H1 (cell line): ENCODE measurements around the gene ANKDD1A. TPM values are rescaled to one million over a fixed set of nuclear protein-coding genes. Genes with fewer than 3 reads are reported as not detected.
A peak's percentile ranks its signal among the peaks of the same experiment; 100 is the strongest.

Source experiments
- CTCF ChIA-PET: fragments of 300-600 bp; sonication (Branson Sonifier 250); formaldehyde crosslinking; loops from one replicate; lab custom pipeline; 2021; ENCODE audit not compliant: partially characterized antibody; lab: Charles Lee
- POLR2A ChIA-PET: fragments of 300-600 bp; sonication (Branson Sonifier 250); formaldehyde crosslinking; loops from one replicate; lab custom pipeline; 2021; ENCODE audit warnings: inconsistent platforms; ENCODE audit not compliant: partially characterized antibody; lab: Charles Lee
- DNase-seq, 2 experiments: peaks; one replicate each; pipeline versions ENCODE4 v3.0.0 to v3.0.0-alpha.2; 2010 to 2022; ENCODE audit warnings: low spot score in 2 of 2, low read depth in 1 of 2, mixed read lengths in 1 of 2
- FAIRE-seq: peaks from 2 replicates; lab custom pipeline; 2011; peaks lifted over from hg19 to GRCh38; lab: Jason Lieb, UNC
- H2AFZ ChIP-seq: 2 replicates; pipeline ENCODE4 v1.8.1; 2012; ENCODE audit warnings: low read length, inconsistent platforms
- H2AK5ac ChIP-seq: 2 replicates; pipeline ENCODE4 v1.6.1; 2013; ENCODE audit warnings: low read depth, low read length
- H2BK120ac ChIP-seq: replicated peaks from 2 replicates; pipeline ENCODE3; 2013; ENCODE audit warnings: low read depth, low read length, inconsistent platforms
- H2BK12ac ChIP-seq: 2 replicates; pipeline ENCODE4 v1.6.1; 2013; ENCODE audit warnings: low read depth, low read length
- H2BK15ac ChIP-seq: 2 replicates; pipeline ENCODE4 v1.6.1; 2013; ENCODE audit warnings: low read length
- H2BK20ac ChIP-seq: 2 replicates; pipeline ENCODE4 v1.6.1; 2013; ENCODE audit warnings: low read length
- H2BK5ac ChIP-seq: 2 replicates; pipeline ENCODE4 v1.6.1; 2013; ENCODE audit warnings: low read depth, low read length
- H3K14ac ChIP-seq: 2 replicates; pipeline ENCODE4 v1.6.1; 2013; ENCODE audit warnings: inconsistent platforms; ENCODE audit not compliant: insufficient read length
- H3K18ac ChIP-seq: 2 replicates; pipeline ENCODE4 v1.6.1; 2013; ENCODE audit warnings: low read length; ENCODE audit errors: extremely low read depth
- H3K23ac ChIP-seq: 2 replicates; pipeline ENCODE4 v1.6.1; 2013; ENCODE audit warnings: inconsistent platforms; ENCODE audit not compliant: insufficient read length
- H3K23me2 ChIP-seq: 2 replicates; pipeline ENCODE4 v1.6.1; 2013; ENCODE audit warnings: low read depth, low read length
- H3K27ac ChIP-seq: 2 replicates; pipeline ENCODE4 v1.6.1; 2011; ENCODE audit warnings: low read depth, low read length, inconsistent platforms
- H3K27me3 ChIP-seq, 4 experiments: replicated peaks in 1 of 4; 1 replicate in 1 of 4; 2 replicates in 3 of 4; pipeline versions ENCODE4 v1.6.1 to v1.8.1; 2011 to 2013; ENCODE audit warnings: low read length in 3 of 4, mild to moderate bottlenecking in 3 of 4, inconsistent platforms in 2 of 4, mixed read lengths in 2 of 4, moderate library complexity in 1 of 4; ENCODE audit not compliant: control insufficient read depth in 3 of 4, insufficient read depth in 3 of 4; ENCODE audit errors: extremely low read depth in 1 of 4
- H3K36me3 ChIP-seq, 4 experiments: 2 replicates each; pipeline versions ENCODE4 v1.6.1 to v1.8.1; 2011 to 2013; ENCODE audit warnings: mild to moderate bottlenecking in 4 of 4, low read length in 3 of 4, moderate library complexity in 2 of 4, control low read depth in 1 of 4, inconsistent platforms in 1 of 4; ENCODE audit not compliant: insufficient read depth in 4 of 4, control insufficient read depth in 2 of 4
- H3K4ac ChIP-seq: replicated peaks from 2 replicates; pipeline ENCODE3; 2013; ENCODE audit warnings: low read length, low read depth, mixed read lengths, inconsistent platforms; ENCODE audit not compliant: insufficient read length
- H3K4me1 ChIP-seq, 4 experiments: replicated peaks in 1 of 4; 1 replicate in 1 of 4; 2 replicates in 3 of 4; pipeline versions ENCODE4 v1.6.1 to v1.8.1; 2011 to 2013; ENCODE audit warnings: low read length in 3 of 4, inconsistent platforms in 2 of 4, mixed read lengths in 1 of 4; ENCODE audit not compliant: insufficient read depth in 4 of 4, control insufficient read depth in 3 of 4
- H3K4me2 ChIP-seq, 2 experiments: 2 replicates each; pipeline versions ENCODE4 v1.6.1 to v1.8.1; 2011 to 2013; ENCODE audit warnings: low read depth in 2 of 2, low read length in 2 of 2, control low read depth in 1 of 2, inconsistent platforms in 1 of 2, mild to moderate bottlenecking in 1 of 2; ENCODE audit not compliant: insufficient read depth in 1 of 2
- H3K4me3 ChIP-seq, 4 experiments: fragments of 200-600, 300-600 bp in 1 of 4; sonication (generic), shearing (Covaris generic), sonication (Bioruptor Twin) in 1 of 4; 2 replicates each; pipeline versions ENCODE4 v1.5.1 to v1.8.1; 2011 to 2016; ENCODE audit warnings: low read length in 4 of 4, low read depth in 3 of 4, control low read depth in 2 of 4, inconsistent platforms in 2 of 4, mild to moderate bottlenecking in 2 of 4, mixed read lengths in 1 of 4, moderate library complexity in 1 of 4; ENCODE audit not compliant: insufficient read depth in 2 of 4; ENCODE audit errors: extremely low read depth in 1 of 4
- H3K56ac ChIP-seq: replicated peaks from 2 replicates; pipeline ENCODE3; 2013; ENCODE audit warnings: low read depth, mild to moderate bottlenecking, mixed read lengths, low read length, inconsistent platforms; ENCODE audit not compliant: insufficient read length
- H3K79me1 ChIP-seq: 2 replicates; pipeline ENCODE4 v1.6.1; 2013; ENCODE audit warnings: low read depth, low read length, control low read depth
- H3K79me2 ChIP-seq, 2 experiments: 2 replicates each; pipeline versions ENCODE4 v1.6.1 to v1.8.1; 2012 to 2013; ENCODE audit warnings: low read length in 2 of 2, mild to moderate bottlenecking in 2 of 2, inconsistent platforms in 1 of 2; ENCODE audit not compliant: insufficient read depth in 2 of 2, control insufficient read depth in 1 of 2
- H3K9ac ChIP-seq, 4 experiments: replicated peaks in 1 of 4; 1 replicate in 1 of 4; 2 replicates in 3 of 4; pipeline versions ENCODE4 v1.6.1 to v1.8.1; 2011 to 2013; ENCODE audit warnings: low read depth in 3 of 4, low read length in 3 of 4, control low read depth in 2 of 4, mild to moderate bottlenecking in 2 of 4, moderate library complexity in 2 of 4, inconsistent platforms in 1 of 4; ENCODE audit errors: extremely low read depth in 1 of 4
- H3K9me3 ChIP-seq, 2 experiments: 2 replicates each; pipeline versions ENCODE4 v1.6.1 to v1.8.1; 2012 to 2013; ENCODE audit warnings: mild to moderate bottlenecking in 2 of 2, moderate library complexity in 2 of 2, control low read depth in 1 of 2, inconsistent platforms in 1 of 2, low read depth in 1 of 2, low read length in 1 of 2, mixed read lengths in 1 of 2; ENCODE audit not compliant: insufficient read depth in 2 of 2
- H4K20me1 ChIP-seq, 2 experiments: replicated peaks in 1 of 2; 2 replicates each; pipeline versions ENCODE3 to v1.8.1; 2011 to 2013; ENCODE audit warnings: inconsistent platforms in 2 of 2, low read length in 2 of 2, mild to moderate bottlenecking in 1 of 2; ENCODE audit not compliant: insufficient read depth in 2 of 2, control insufficient read depth in 1 of 2
- H4K5ac ChIP-seq: 2 replicates; pipeline ENCODE4 v1.6.1; 2013; ENCODE audit warnings: low read length, low read depth, mixed read lengths, inconsistent platforms; ENCODE audit not compliant: insufficient read length
- H4K8ac ChIP-seq: 2 replicates; pipeline ENCODE4 v1.8.0; 2013; ENCODE audit warnings: mild to moderate bottlenecking, moderate library complexity, low read length, inconsistent platforms; ENCODE audit not compliant: insufficient read depth; ENCODE audit errors: extremely low read depth
- H4K91ac ChIP-seq: replicated peaks from 2 replicates; pipeline ENCODE3; 2013; ENCODE audit warnings: low read length, mixed read lengths, inconsistent platforms; ENCODE audit not compliant: insufficient read length
- CEBPB ChIP-seq: IDR thresholded peaks from 2 replicates; pipeline ENCODE4 v1.6.1; 2012; ENCODE audit warnings: low read depth, low read length
- GTF2F1 ChIP-seq: IDR thresholded peaks from 2 replicates; pipeline ENCODE4 v1.6.1; 2012; ENCODE audit warnings: low read depth, low read length, improper control_type of control experiment, borderline replicate concordance
- JUND ChIP-seq: IDR thresholded peaks from 2 replicates; pipeline ENCODE4 v1.6.1; 2011; ENCODE audit warnings: mild to moderate bottlenecking, improper control_type of control experiment, low read length
- MAFK ChIP-seq: IDR thresholded peaks from 2 replicates; pipeline ENCODE4 v1.6.1; 2012; ENCODE audit warnings: low read depth, mild to moderate bottlenecking, improper control_type of control experiment, low read length
- NANOG ChIP-seq: IDR thresholded peaks from 2 replicates; pipeline ENCODE4 v1.6.1; 2011; ENCODE audit warnings: low read length, low read depth, mild to moderate bottlenecking, inconsistent platforms; ENCODE audit not compliant: insufficient read depth, poor library complexity, severe bottlenecking
- NRF1 ChIP-seq: IDR thresholded peaks from 2 replicates; pipeline ENCODE4 v1.6.1; 2011; ENCODE audit warnings: mild to moderate bottlenecking, low read depth, low read length, improper control_type of control experiment
- SIN3A ChIP-seq, 2 experiments: IDR thresholded peaks in 1 of 2; conservative IDR thresholded peaks in 1 of 2; 2 replicates each; pipeline ENCODE4 v1.6.1; 2011 to 2012; ENCODE audit warnings: low read length in 2 of 2, improper control_type of control experiment in 1 of 2, low read depth in 1 of 2, mild to moderate bottlenecking in 1 of 2
- SP1 ChIP-seq: IDR thresholded peaks from 2 replicates; pipeline ENCODE4 v1.6.1; 2011; ENCODE audit warnings: low read depth, low read length
- SRF ChIP-seq: IDR thresholded peaks from 2 replicates; pipeline ENCODE4 v1.6.1; 2011; ENCODE audit warnings: mild to moderate bottlenecking, low read depth, low read length, moderate library complexity
- YY1 ChIP-seq: IDR thresholded peaks from 2 replicates; pipeline ENCODE4 v1.6.1; 2011; ENCODE audit warnings: low read depth, mild to moderate bottlenecking, low read length
- WGBS, 2 experiments: shearing (Covaris generic) in 1 of 2; methylation state at CpG; one replicate each; pipeline versions ENCODE4 v1.1.6 to v1.1.7; 2013 to 2015; ENCODE audit warnings: low lambda C conversion rate in 2 of 2, mixed read lengths in 2 of 2, inconsistent platforms in 1 of 2, low coverage in 1 of 2, missing lambda C conversion rate in 1 of 2; ENCODE audit not compliant: insufficient replicate concordance in 2 of 2, insufficient coverage in 1 of 2, insufficient read length in 1 of 2; ENCODE audit errors: extremely low coverage in 1 of 2, missing lambda C conversion rate in 1 of 2; 5-methylcytosine and 5-hydroxymethylcytosine counted together
- polyA plus RNA-seq, 7 experiments: library from polyadenylated mRNA; depleted of rRNA in 3 of 7; stranded (reverse) in 5 of 7; unstranded in 2 of 7; fragments of >200 nt in 5 of 7; fragments of 200-250 nt in 2 of 7; gene quantifications; 1 replicate in 5 of 7; 2 replicates in 1 of 7; 4 replicates in 1 of 7; pipeline versions ENCODE4 v1.2.1 to v1.2.3, GENCODE V29; 2011 to 2013; ENCODE audit warnings: missing spikeins in 2 of 7, mixed read lengths in 2 of 7
- total RNA-seq: library from RNA; stranded (reverse); fragmentation: NEBNext Ultra II Directional; extraction: Animal tissue kit (Norgen Biotek cat#: 25700); gene quantifications from 2 replicates; pipeline ENCODE4 v1.2.1, GENCODE V29; 2021

The ANKDD1A gene
- total and polyA plus RNA-seq, 2 of the 8 experiments (the other 6 are each of a cell fraction or from before 2014, with no cell fraction given) = 4.1 to 5.0 TPM

DNA sequence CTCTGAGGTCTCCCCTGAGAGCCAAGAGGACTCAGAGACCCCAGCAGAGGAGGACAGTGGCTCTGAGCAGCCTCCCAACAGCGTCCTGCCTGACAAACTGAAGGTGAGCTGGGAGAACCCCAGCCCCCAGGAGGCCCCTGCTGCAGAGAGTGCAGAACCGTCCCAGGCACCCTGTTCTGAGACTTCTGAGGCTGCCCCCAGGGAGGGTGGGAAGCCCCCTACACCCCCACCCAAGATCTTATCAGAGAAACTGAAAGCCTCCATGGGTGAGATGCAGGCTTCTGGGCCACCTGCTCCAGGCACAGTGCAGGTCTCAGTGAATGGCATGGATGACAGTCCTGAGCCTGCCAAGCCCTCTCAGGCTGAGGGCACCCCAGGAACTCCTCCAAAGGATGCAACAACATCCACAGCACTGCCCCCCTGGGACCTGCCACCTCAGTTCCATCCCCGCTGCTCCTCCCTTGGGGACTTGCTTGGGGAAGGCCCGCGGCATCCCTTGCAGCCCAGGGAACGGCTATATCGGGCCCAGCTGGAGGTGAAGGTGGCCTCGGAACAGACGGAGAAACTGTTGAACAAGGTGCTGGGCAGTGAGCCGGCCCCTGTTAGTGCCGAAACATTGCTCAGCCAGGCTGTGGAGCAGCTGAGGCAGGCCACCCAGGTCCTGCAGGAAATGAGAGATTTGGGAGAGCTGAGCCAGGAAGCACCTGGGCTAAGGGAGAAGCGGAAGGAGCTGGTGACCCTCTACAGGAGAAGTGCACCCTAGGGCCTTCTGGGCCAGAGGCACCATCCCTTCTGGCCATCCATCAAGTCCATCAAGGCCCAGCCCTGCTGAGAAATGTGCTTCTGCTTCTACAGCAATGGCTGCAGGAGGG is 46.3 kb upstream of the ANKDD1A start:
- CTCF ChIA-PET = interaction anchor here (0.7 to 1.8 kb wide), 9 partner anchors 9 to 203 kb away, joined by 3 to 8 read pairs (median 3); partner anchors contain the start of gene RASL12
- no peak for TF ChIP-seq NRF1
- no peak for TF ChIP-seq NANOG
- TF ChIP-seq SIN3A (conservative IDR thresholded peaks at IDR 0.05 in 1 of 2, IDR thresholded peaks at IDR 0.05 in 1 of 2; ENCODE audit: low read depth in 1 of 2, low read length in 2 of 2) = no peak
- no peak for TF ChIP-seq SP1
- no peak for TF ChIP-seq CEBPB
- TF ChIP-seq SRF = no peak
- TF ChIP-seq JUND = no peak
- no peak for TF ChIP-seq GTF2F1
- no peak for TF ChIP-seq YY1
- no peak for TF ChIP-seq MAFK

More for the DNA sequence above, 46.3 kb upstream of the ANKDD1A start:
- no peaks in the 10 kb centered on the region for H3K27me3 ChIP-seq
- no peak overlapping the region for H3K4me3 ChIP-seq
- H4K5ac ChIP-seq = no peak overlapping the region
- peaks cover 0 to 7% of the 10 kb centered on the region in 2 experiments for H4K20me1 ChIP-seq
- no peak overlapping the region for H2BK120ac ChIP-seq
- H3K9ac ChIP-seq = peak overlapping the region in 1 of 4 experiments; percentile 20; a peak in 2 of 7 replicates
- no peak overlapping the region for H3K14ac ChIP-seq
- peak overlapping the region; percentile 50; the same call in 1 of the 2 replicates for H3K27ac ChIP-seq
- peaks cover 11% of the 10 kb centered on the region for H3K79me1 ChIP-seq
- POLR2A ChIA-PET = interaction anchor here (0.7 to 2.2 kb wide), 10 partner anchors 10 to 165 kb away, joined by 3 to 8 read pairs (median 4); partner anchors contain the start of gene PIF1
- H2BK12ac ChIP-seq = peak overlapping the region; percentile 44
- H4K91ac ChIP-seq = no peak overlapping the region
- no peak overlapping the region for H3K23ac ChIP-seq
- H3K79me2 ChIP-seq = no peaks in the 10 kb centered on the region
- H3K4me2 ChIP-seq = 0 out of 4 replicates have a peak overlapping the region, but pooled peaks of 1 of the 2 experiments have one; percentile 14
- H3K56ac ChIP-seq = no peak overlapping the region
- peaks cover 5 to 25% (median 15%) of the 10 kb centered on the region in 4 experiments for H3K4me1 ChIP-seq
- H2BK5ac ChIP-seq = peak overlapping the region; percentile 54; the same call in 1 of the 2 replicates
- DNase-seq (no peak), FAIRE-seq (no peak)
- H3K23me2 ChIP-seq = no peaks in the 10 kb centered on the region
- peak overlapping the region; percentile 1 for H3K4ac ChIP-seq
- H4K8ac ChIP-seq = no peak overlapping the region
- H2BK15ac ChIP-seq = peak overlapping the region; percentile 31; the same call in 1 of the 2 replicates
- H3K36me3 ChIP-seq = peaks cover 6 to 12% (median 8%) of the 10 kb centered on the region in 4 experiments; a peak in 5 of 8 replicates
- H2AK5ac ChIP-seq = 0 out of 2 replicates have a peak overlapping the region, but pooled peaks have one; percentile 56
- no peaks in the 10 kb centered on the region for H3K9me3 ChIP-seq
- peak overlapping the region; percentile 81; the same call in 1 of the 2 replicates for H3K18ac ChIP-seq
- H2BK20ac ChIP-seq = no peak overlapping the region
- H2AFZ ChIP-seq = no peak overlapping the region
- WGBS, 2 experiments = 88% methylated on average over 12 of the region's 12 CpGs; no CpG with 5 or more reads in 1 of the 2 experiments
